Measurements from ENCODE around the gene RITA1. TPM values are rescaled to one million over a fixed set of nuclear protein-coding genes. Genes with fewer than 3 reads are reported as not detected.

The RITA1 gene
- total RNA-seq, 1 donor from 2014 or later = 7.8 TPM

- no peak for ATAC-seq
- intact Hi-C loops (cut with DNase I) = loop anchor here (5.0 kb wide), 1 partner anchor 119 kb away; no protein-coding TSS in a partner anchor
- no peak for DNase-seq (ENCODE audit: low spot score)
Measured at GRCh38 chr12:113170926-113171325, 14.6 kb upstream of the RITA1 start.

GRCh38 chr12:113171543-113171942 lies 14.0 kb upstream of the RITA1 start:
- DNase-seq (ENCODE audit: low spot score) = no peak
- intact Hi-C loops (cut with DNase I) = loop anchor here (5.0 kb wide), 1 partner anchor 119 kb away; no protein-coding TSS in a partner anchor
- ATAC-seq = no peak

GRCh38 chr12:113172185-113172584 lies 13.3 kb upstream of the RITA1 start:
- intact Hi-C loops (cut with DNase I) = loop anchor here (5.0 kb wide), 1 partner anchor 120 kb away; no protein-coding TSS in a partner anchor
- DNase-seq (ENCODE audit: low spot score) (no peak), ATAC-seq (no peak)

GRCh38 chr12:113173081-113173698 lies 12.3 kb upstream of the RITA1 start:
- intact Hi-C loops (cut with DNase I) = loop anchor here (5.0 kb wide), 1 partner anchor 121 kb away; no protein-coding TSS in a partner anchor
- ATAC-seq (no peak), DNase-seq (ENCODE audit: low spot score) (no peak)

GRCh38 chr12:113174461-113175384 lies 10.8 kb upstream of the RITA1 start:
- intact Hi-C loops (cut with DNase I) = loop anchor here (5.0 kb wide), 1 partner anchor 122 kb away; no protein-coding TSS in a partner anchor
- DNase-seq (ENCODE audit: low spot score) (peak; percentile 88), ATAC-seq (peak; percentile 79)

- intact Hi-C loops (cut with DNase I) = no loop called here
- DNase-seq (ENCODE audit: low spot score) (no peak), ATAC-seq (no peak)
Measured at GRCh38 chr12:113179023-113179422, 6.5 kb upstream of the RITA1 start.

- DNase-seq (ENCODE audit: low spot score) (no peak), ATAC-seq (no peak)
- intact Hi-C loops (cut with DNase I) = no loop called here
Measured at GRCh38 chr12:113180333-113180732, 5.2 kb upstream of the RITA1 start.

GRCh38 chr12:113181975-113182374 lies 3.5 kb upstream of the RITA1 start:
- intact Hi-C loops (cut with DNase I) = no loop called here
- ATAC-seq (no peak), DNase-seq (ENCODE audit: low spot score) (no peak)

GRCh38 chr12:113183030-113183589 lies 2.4 kb upstream of the RITA1 start:
- intact Hi-C loops (cut with DNase I) = no loop called here
- ATAC-seq = no peak
- DNase-seq (ENCODE audit: low spot score) = no peak

GRCh38 chr12:113184098-113184899 lies 1.2 kb upstream of the RITA1 start:
- ATAC-seq = peak; percentile 75
- intact Hi-C loops (cut with DNase I) = no loop called here
- DNase-seq (ENCODE audit: low spot score) = peak; percentile 76

GRCh38 chr12:113184900-113185179 lies 681 bp upstream of the RITA1 start:
- DNase-seq (ENCODE audit: low spot score) (peak; percentile 92), ATAC-seq (peak; percentile 94)
- intact Hi-C loops (cut with DNase I) = no loop called here

- DNase-seq (ENCODE audit: low spot score) = no peak
- intact Hi-C loops (cut with DNase I) = no loop called here
- no peak for ATAC-seq
Measured at GRCh38 chr12:113186033-113186365, 478 bp downstream of the RITA1 start.

- DNase-seq (ENCODE audit: low spot score) (no peak), ATAC-seq (no peak)
- intact Hi-C loops (cut with DNase I) = no loop called here
Measured at GRCh38 chr12:113186666-113187325, 1.3 kb downstream of the RITA1 start.

GRCh38 chr12:113189361-113189760 lies 3.8 kb downstream of the RITA1 start:
- no peak for ATAC-seq
- no peak for DNase-seq (ENCODE audit: low spot score)
- intact Hi-C loops (cut with DNase I) = no loop called here

GRCh38 chr12:113190761-113191160 lies 5.2 kb downstream of the RITA1 start:
- no peak for DNase-seq (ENCODE audit: low spot score)
- intact Hi-C loops (cut with DNase I) = no loop called here
- ATAC-seq = no peak

- intact Hi-C loops (cut with DNase I) = no loop called here
- no peak for ATAC-seq
- no peak for DNase-seq (ENCODE audit: low spot score)
Measured at GRCh38 chr12:113191227-113191626, 5.7 kb downstream of the RITA1 start.

- DNase-seq (ENCODE audit: low spot score) (no peak), ATAC-seq (peak; percentile 8)
- intact Hi-C loops (cut with DNase I) = no loop called here
Measured at GRCh38 chr12:113194971-113195391, 9.5 kb downstream of the RITA1 start.

- intact Hi-C loops (cut with DNase I) = no loop called here
- ATAC-seq (no peak), DNase-seq (ENCODE audit: low spot score) (no peak)
Measured at GRCh38 chr12:113195598-113195997, 10.1 kb downstream of the RITA1 start.

- peak; percentile 47 for ATAC-seq
- DNase-seq (ENCODE audit: low spot score) = no peak
- intact Hi-C loops (cut with DNase I) = no loop called here
Measured at GRCh38 chr12:113196582-113196981, 11.1 kb downstream of the RITA1 start.
